Left lobe of liver (tissue), 2 donors: ENCODE measurements around the gene CLDN34. TPM values are rescaled to one million over a fixed set of nuclear protein-coding genes. Genes with fewer than 3 reads are reported as not detected.

ENCODE experiments used
- ATAC-seq: fragments of 200-7000 bp; cut with Tn5 transposase; one replicate; pipeline ENCODE4 v1.9.1; 2020; ENCODE audit warnings: mild to moderate bottlenecking, moderate library complexity
- DNase-seq: peaks from one replicate; pipeline ENCODE4 v3.0.0-alpha.2; 2020; ENCODE audit warnings: low spot score
- total RNA-seq: library from RNA; stranded (reverse); gene quantifications from one replicate; pipeline ENCODE4 v1.2.1, GENCODE V29; 2021
- donor health status: DM: no; HTN: no; CAD: no; lungs with moderate emphysema.
- donor health status: DM: no; HTN: yes; CAD: no.

CLDN34 gene
- total RNA-seq, 1 donor from 2014 or later: 0.30 TPM

GRCh38 chrX:10015355-10015722, 48.2 kb downstream of the CLDN34 start:
- ATAC-seq (no peak), DNase-seq (no peak)

GRCh38 chrX:10015723-10016518, 48.8 kb downstream of the CLDN34 start:
- peak; percentile 45 for DNase-seq
- ATAC-seq: no peak

DNA sequence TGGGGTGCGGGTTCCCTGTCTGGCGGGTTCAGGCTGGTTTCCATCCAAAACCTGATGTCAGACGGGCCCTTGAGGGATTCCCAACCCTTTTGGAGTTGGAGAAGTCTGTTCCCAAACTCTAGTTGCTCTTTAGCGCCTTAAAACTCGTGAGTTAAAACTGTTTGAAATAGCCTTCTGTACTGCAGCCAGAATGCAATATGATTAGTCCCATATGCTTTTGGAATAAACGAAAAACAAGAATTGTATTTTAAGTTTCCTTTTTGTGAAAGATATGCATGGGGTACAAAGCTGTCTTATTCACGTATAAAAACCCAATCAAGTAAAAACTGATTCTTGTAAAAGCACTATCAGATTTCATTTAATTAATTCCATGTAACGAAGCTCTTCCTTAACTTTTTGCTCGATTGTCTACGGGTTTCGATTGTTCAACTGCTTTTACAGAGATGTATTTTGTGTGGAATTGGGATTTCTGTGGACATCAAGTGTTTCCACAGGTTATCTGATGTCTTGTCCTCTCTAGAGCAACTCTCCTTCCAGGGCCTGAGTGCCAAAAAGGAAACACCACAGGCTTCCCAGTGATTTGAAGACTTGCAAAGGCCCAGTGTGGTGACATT, 49.5 kb downstream of the CLDN34 start:
- DNase-seq: no peak
- ATAC-seq: no peak

- no peak for DNase-seq
These were observed 50.7 kb downstream of the CLDN34 start for GRCh38 chrX:10017872-10018271.

More at GRCh38 chrX:10017872-10018271, 50.7 kb downstream of the CLDN34 start:
- no peak for ATAC-seq

Other genes starting within 250 kb of the CLDN34 start
- 0.78 TPM for gene GPR143, start 201.5 kb upstream of the CLDN34 start, total RNA-seq
- gene SHROOM2, start 180.9 kb upstream of the CLDN34 start, total RNA-seq: 4.7 TPM
- gene CLCN4, start 189.6 kb downstream of the CLDN34 start, total RNA-seq: 9.6 TPM